Suprapubic skin (tissue), 4 donors: ENCODE data around the gene ACSL1.

ENCODE experiments used
- CTCF ChIP-seq, 2 donors: fragments of 200-600 bp in 1 of 2; fragments of 450-650 bp in 1 of 2; sonication (generic) in 1 of 2; IDR thresholded peaks; one replicate each; pipeline ENCODE4 v1.5.1; 2016 to 2019; ENCODE audit warnings: antibody characterized with exemption in 2 of 2, mild to moderate bottlenecking in 1 of 2, moderate library complexity in 1 of 2
- EP300 ChIP-seq: sonication (generic); formaldehyde crosslinking; IDR thresholded peaks from one replicate; pipeline ENCODE4 v1.6.1; 2017; ENCODE audit warnings: antibody characterized with exemption
- POLR2AphosphoS5 ChIP-seq, 3 donors: sonication (generic); formaldehyde crosslinking; IDR thresholded peaks; one replicate each; pipeline ENCODE4 v1.6.1; 2017; ENCODE audit warnings: antibody characterized with exemption in 3 of 3

- TF ChIP-seq CTCF (IDR thresholded peaks at IDR 0.05), result no peak
- TF ChIP-seq EP300, result no peak
- no peak for TF ChIP-seq POLR2AphosphoS5 (IDR thresholded peaks at IDR 0.05)
Observed at GRCh38 chr4:184833046-184833838, 7.5 kb upstream of the ACSL1 start.
